Measurements from ENCODE around the gene NPRL2. TPM values are rescaled to one million over a fixed set of nuclear protein-coding genes. Genes with fewer than 3 reads are reported as not detected.

Gene NPRL2
- total and polyA plus RNA-seq, 2 of the 8 experiments (the other 6 are each of a cell fraction or from before 2014, with no cell fraction given) = 28.4 to 51.4 TPM

GRCh38 chr3:50341996-50342650 is 8.5 kb downstream of the NPRL2 start:
- no peak overlapping the region for H3K4me2 ChIP-seq (ENCODE audit: insufficient read depth in 1 of 2, low read depth in 2 of 2, low read length in 2 of 2)

More at GRCh38 chr3:50341996-50342650, 8.5 kb downstream of the NPRL2 start:
- no peak overlapping the region for H2BK5ac ChIP-seq (ENCODE audit: low read depth, low read length)
- no peak overlapping the region for H3K4ac ChIP-seq (replicated peaks; ENCODE audit: insufficient read length, low read depth, low read length)
- 93% methylated on average over 12 of the region's 13 CpGs; no CpG with 5 or more reads in 1 of the 2 experiments for WGBS, 2 experiments (ENCODE audit: extremely low coverage in 1 of 2, insufficient coverage in 1 of 2, insufficient read length in 1 of 2, insufficient replicate concordance in 2 of 2, low coverage in 1 of 2, low lambda C conversion rate in 2 of 2, missing lambda C conversion rate in 1 of 2)
- no peak overlapping the region for H3K14ac ChIP-seq (ENCODE audit: insufficient read length)
- H3K9ac ChIP-seq (replicated peaks in 1 of 4; ENCODE audit: extremely low read depth in 1 of 4, low read depth in 3 of 4, low read length in 3 of 4) = no peak overlapping the region
- FAIRE-seq (no peak), DNase-seq (ENCODE audit: low read depth in 1 of 2, low spot score in 2 of 2) (no peak)
- H4K8ac ChIP-seq (ENCODE audit: extremely low read depth, insufficient read depth, low read length) = no peak overlapping the region
- peaks cover 23 to 70% (median 56%) of the 10 kb centered on the region in 4 experiments for H3K27me3 ChIP-seq (replicated peaks in 1 of 4; ENCODE audit: control insufficient read depth in 3 of 4, extremely low read depth in 1 of 4, insufficient read depth in 3 of 4, low read length in 3 of 4)
- peaks cover 0 to 3% of the 10 kb centered on the region in 2 experiments for H4K20me1 ChIP-seq (replicated peaks in 1 of 2; ENCODE audit: control insufficient read depth in 1 of 2, insufficient read depth in 2 of 2, low read length in 2 of 2)
- peaks cover 0 to 19% (median 14%) of the 10 kb centered on the region in 4 experiments; a peak in 5 of 7 replicates for H3K4me1 ChIP-seq (replicated peaks in 1 of 4; ENCODE audit: control insufficient read depth in 3 of 4, insufficient read depth in 4 of 4, low read length in 3 of 4)
- TF ChIP-seq TEAD4 (IDR thresholded peaks at IDR 0.05; ENCODE audit: low read depth, low read length) (no peak), CEBPB (IDR thresholded peaks at IDR 0.05; ENCODE audit: low read depth, low read length) (no peak)
- no peak overlapping the region for H3K23ac ChIP-seq (ENCODE audit: insufficient read length)
- CTCF ChIA-PET (ENCODE audit: partially characterized antibody) = interaction anchor here (0.6 to 10.0 kb wide), 13 partner anchors 12 to 209 kb away, joined by 3 to 84 read pairs (median 4); no protein-coding TSS in a partner anchor
- H3K4me3 ChIP-seq (ENCODE audit: extremely low read depth in 1 of 4, insufficient read depth in 2 of 4, low read depth in 3 of 4, low read length in 4 of 4) = no peak overlapping the region
- H3K27ac ChIP-seq (ENCODE audit: low read depth, low read length) = no peak overlapping the region
- no peaks in the 10 kb centered on the region for H3K36me3 ChIP-seq (ENCODE audit: control insufficient read depth in 2 of 4, insufficient read depth in 4 of 4, low read length in 3 of 4)
- H2BK120ac ChIP-seq (replicated peaks; ENCODE audit: low read depth, low read length) = no peak overlapping the region
- peaks cover 19% of the 10 kb centered on the region; the same call in 1 of the 2 replicates for H3K23me2 ChIP-seq (ENCODE audit: low read depth, low read length)
- H2BK20ac ChIP-seq (ENCODE audit: low read length) = 0 out of 2 replicates have a peak overlapping the region, but pooled peaks have one; percentile 21
- H3K79me1 ChIP-seq (ENCODE audit: low read depth, low read length) = no peaks in the 10 kb centered on the region
- H4K91ac ChIP-seq (replicated peaks; ENCODE audit: insufficient read length, low read length) = no peak overlapping the region
- peak overlapping the region; percentile 68; the same call in 1 of the 2 replicates for H2BK12ac ChIP-seq (ENCODE audit: low read depth, low read length)
- POLR2A ChIA-PET (ENCODE audit: partially characterized antibody) = interaction anchor here (1.5 to 3.3 kb wide), 2 partner anchors 11 to 13 kb away, joined by 3 to 17 read pairs; partner anchors contain the start of gene TUSC2
- H2BK15ac ChIP-seq (ENCODE audit: low read length) = peak overlapping the region; percentile 72; the same call in 1 of the 2 replicates
- no peak overlapping the region for H2AK5ac ChIP-seq (ENCODE audit: low read depth, low read length)
- H2AFZ ChIP-seq (ENCODE audit: low read length) = no peak overlapping the region
- H3K79me2 ChIP-seq (ENCODE audit: control insufficient read depth in 1 of 2, insufficient read depth in 2 of 2, low read length in 2 of 2) = no peaks in the 10 kb centered on the region
- H3K18ac ChIP-seq (ENCODE audit: extremely low read depth, low read length) = no peak overlapping the region
- H3K56ac ChIP-seq (replicated peaks; ENCODE audit: insufficient read length, low read depth, low read length) = no peak overlapping the region
- H3K9me3 ChIP-seq (ENCODE audit: insufficient read depth in 2 of 2, low read depth in 1 of 2, low read length in 1 of 2) = no peaks in the 10 kb centered on the region
- H4K5ac ChIP-seq (ENCODE audit: insufficient read length, low read depth, low read length) = no peak overlapping the region

Measured in H1 (cell line).